AG04449 (cell line): ENCODE measurements around the gene USP54.

Source experiments
- CTCF ChIA-PET: fragments of 350-600 bp; formaldehyde crosslinking; extraction: SDS; loops from one replicate; lab custom pipeline; 2021; ENCODE audit warnings: antibody characterized with exemption; lab: Yijun Ruan, JAX
- POLR2A ChIA-PET: fragments of 400-600, 350-600 bp; formaldehyde crosslinking; extraction: SDS; loops from one replicate; lab custom pipeline; 2020; ENCODE audit warnings: antibody characterized with exemption, inconsistent platforms; lab: Yijun Ruan, JAX
- DNase-seq: peaks from one replicate; pipeline ENCODE4 v3.0.0-alpha.2; 2010; ENCODE audit warnings: low read depth, low spot score
- H3K4me3 ChIP-seq: 2 replicates; pipeline ENCODE4 v1.5.1; 2011; ENCODE audit warnings: low read depth, mild to moderate bottlenecking, control low read depth, low read length
- TF ChIP-seq, protein P1 (sequence below): IDR thresholded peaks from one replicate; pipeline ENCODE4 v1.5.1; 2011; ENCODE audit warnings: mild to moderate bottlenecking, moderate library complexity, low read length, control low read depth, inconsistent platforms; ENCODE audit not compliant: insufficient read depth; ENCODE audit errors: missing control alignments

The USP54 gene

DNA sequence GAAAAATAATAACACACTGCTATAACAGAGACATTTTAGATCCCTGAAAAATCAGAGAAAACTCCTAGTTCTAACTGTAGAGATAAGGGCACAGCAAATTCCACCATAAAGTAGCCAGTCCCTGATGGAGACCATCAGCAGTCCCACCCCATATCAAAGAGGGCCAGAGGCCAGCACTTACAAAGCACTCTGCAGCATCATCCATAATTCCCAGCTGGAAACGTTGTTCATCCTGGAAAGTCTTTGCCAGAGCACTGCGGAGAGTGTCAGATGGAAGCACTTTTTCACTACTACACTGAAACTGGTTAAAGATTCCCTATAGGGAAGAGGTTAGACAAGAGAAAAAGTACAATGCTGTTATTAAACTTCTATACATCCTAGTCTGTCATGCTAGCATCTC lies 45.8 kb downstream of the USP54 start:
- H3K4me3 ChIP-seq: no peak overlapping the region
- ChIA-PET POLR2A (no interaction called here), CTCF (interaction anchor here (1.3 kb wide), 2 partner anchors 16 to 99 kb away, joined by 3 to 9 read pairs; no protein-coding TSS in a partner anchor)
- TF ChIP-seq, protein P1, sequence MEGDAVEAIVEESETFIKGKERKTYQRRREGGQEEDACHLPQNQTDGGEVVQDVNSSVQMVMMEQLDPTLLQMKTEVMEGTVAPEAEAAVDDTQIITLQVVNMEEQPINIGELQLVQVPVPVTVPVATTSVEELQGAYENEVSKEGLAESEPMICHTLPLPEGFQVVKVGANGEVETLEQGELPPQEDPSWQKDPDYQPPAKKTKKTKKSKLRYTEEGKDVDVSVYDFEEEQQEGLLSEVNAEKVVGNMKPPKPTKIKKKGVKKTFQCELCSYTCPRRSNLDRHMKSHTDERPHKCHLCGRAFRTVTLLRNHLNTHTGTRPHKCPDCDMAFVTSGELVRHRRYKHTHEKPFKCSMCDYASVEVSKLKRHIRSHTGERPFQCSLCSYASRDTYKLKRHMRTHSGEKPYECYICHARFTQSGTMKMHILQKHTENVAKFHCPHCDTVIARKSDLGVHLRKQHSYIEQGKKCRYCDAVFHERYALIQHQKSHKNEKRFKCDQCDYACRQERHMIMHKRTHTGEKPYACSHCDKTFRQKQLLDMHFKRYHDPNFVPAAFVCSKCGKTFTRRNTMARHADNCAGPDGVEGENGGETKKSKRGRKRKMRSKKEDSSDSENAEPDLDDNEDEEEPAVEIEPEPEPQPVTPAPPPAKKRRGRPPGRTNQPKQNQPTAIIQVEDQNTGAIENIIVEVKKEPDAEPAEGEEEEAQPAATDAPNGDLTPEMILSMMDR: no peak
- DNase-seq: no peak

DNA sequence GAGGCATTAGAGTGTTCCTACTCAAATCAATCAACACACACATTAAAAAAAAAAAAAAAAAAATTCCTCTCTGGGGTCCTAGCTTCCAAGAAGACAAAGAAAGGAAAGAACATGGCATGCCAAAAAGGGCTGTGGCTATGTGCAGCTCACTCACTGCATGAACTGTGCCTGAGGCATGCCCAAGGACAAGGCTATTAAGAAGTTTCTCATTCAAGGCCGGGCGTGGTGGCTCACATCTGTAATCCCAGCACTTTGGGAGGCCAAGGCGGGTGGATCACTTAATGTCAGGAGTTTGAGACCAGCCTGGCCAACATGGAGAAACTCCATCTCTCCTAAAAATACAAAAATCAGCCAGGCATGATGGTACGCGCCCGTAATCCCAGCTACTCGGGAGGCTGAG lies 53.4 kb downstream of the USP54 start:
- no peak overlapping the region for H3K4me3 ChIP-seq
- no peak for DNase-seq
- POLR2A ChIA-PET: no interaction called here
- TF ChIP-seq, protein P1: no peak
- CTCF ChIA-PET: interaction anchor here (2.3 to 6.2 kb wide), 2 partner anchors 8 to 106 kb away, joined by 13 to 52 read pairs; no protein-coding TSS in a partner anchor

DNA sequence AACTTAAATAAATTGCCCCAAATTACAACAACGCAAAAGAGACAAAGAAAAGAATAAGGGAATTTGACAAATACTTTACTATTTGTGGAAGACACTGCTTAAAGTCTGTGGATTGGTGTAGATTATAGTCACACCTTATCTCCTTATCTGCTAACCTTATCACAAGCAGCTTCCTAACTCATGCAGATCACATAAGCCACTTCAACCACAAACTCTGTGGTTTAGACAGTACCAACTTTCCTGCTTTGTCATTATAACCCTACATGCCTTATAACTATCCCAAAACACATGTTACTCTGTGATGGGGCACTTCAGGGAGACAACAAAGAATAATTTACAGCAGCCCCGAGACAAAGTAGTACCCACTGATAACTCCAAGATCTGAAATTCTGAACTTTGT lies 53.9 kb downstream of the USP54 start:
- CTCF ChIA-PET: interaction anchor here (1.3 to 6.2 kb wide), 3 partner anchors 8 to 111 kb away, joined by 3 to 52 read pairs (median 13); no protein-coding TSS in a partner anchor
- DNase-seq: no peak
- POLR2A ChIA-PET: no interaction called here
- H3K4me3 ChIP-seq: no peak overlapping the region
- TF ChIP-seq, protein P1: no peak

DNA sequence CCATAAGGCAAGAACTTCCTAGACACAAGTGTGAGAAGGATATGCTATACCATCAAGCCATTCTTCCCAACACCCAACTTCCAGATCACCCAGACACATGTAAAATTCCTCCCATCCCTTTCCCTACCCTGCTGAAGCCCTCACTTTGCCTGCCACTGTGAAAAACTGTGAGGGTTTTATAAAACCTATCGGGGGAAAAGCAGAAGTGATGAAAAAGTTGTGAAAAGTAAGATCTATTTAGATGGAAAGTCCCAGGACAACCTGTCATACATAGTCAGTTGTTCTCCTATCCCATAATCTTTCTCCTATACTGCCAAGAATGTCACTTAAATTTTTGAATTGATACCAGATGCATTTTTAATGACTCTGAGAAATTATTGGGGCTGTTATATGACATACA lies 56.3 kb downstream of the USP54 start:
- H3K4me3 ChIP-seq: no peak overlapping the region
- POLR2A ChIA-PET: interaction anchor here (1.1 kb wide), 1 partner anchor 91 kb away, joined by 3 read pairs; no protein-coding TSS in a partner anchor
- DNase-seq: no peak
- CTCF ChIA-PET: interaction anchor here (6.2 kb wide), 1 partner anchor 109 kb away, joined by 52 read pairs; no protein-coding TSS in a partner anchor
- TF ChIP-seq, protein P1: no peak

DNA sequence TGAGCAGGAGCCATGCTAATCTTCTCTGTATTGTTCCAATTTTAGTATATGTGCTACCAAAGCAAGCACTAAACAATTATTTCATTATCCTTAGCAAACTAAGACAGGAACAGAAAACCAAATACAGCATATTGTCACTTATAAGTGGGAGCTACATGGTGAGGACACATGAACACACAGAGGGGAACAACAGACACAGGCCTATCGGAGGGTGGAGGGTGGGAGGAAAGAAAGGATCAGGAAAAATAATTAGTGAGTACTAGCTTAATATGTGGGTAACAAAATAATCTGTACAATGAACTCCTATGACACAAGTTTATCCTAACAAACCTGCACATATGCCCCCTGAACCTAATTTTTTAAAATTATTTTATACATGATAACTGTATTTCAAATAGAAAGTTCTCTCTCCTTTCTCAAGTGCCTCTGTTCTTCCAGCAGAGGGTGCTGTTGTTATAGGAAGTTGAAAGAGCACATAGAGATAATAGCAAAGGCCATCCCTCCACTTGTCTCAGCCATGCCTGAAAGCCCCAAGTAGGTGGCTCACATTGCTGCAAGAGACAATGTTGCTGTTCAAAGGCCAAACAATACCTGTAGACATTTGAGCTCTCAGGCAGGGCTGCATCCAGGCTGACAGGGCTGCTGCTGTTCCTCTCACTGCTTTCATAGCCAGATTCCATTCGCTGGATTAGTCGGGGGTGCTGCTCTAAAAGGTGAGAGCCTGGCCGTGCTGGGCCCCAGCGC lies 61.9 kb downstream of the USP54 start:
- TF ChIP-seq, protein P1: peak; percentile 61
- peak; percentile 47 for DNase-seq
- CTCF ChIA-PET: interaction anchor here (0.7 to 7.0 kb wide), 45 partner anchors 9 to 336 kb away, joined by 3 to 560 read pairs (median 4); partner anchors contain the start of genes MYOZ1 and USP54
- POLR2A ChIA-PET: no interaction called here
- H3K4me3 ChIP-seq: no peak overlapping the region

DNA sequence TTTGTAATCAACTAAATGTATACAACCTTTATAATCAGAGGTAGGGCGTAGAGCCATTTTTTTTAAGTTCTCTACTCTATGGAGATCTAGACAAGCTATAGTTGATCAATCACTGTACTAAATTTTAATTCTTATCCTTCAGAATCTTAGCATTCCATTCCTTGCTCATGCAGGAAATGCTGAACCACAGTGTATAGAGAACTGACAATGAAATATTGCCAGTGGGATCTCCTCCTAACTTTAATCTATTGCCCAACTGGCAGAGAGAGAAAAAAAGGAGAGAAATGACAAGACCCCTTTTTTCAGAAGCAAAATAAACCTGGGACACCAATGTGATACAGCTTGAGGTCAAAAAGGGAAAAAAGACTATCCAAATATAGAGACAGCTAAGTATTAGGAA lies 68.9 kb downstream of the USP54 start:
- TF ChIP-seq, protein P1: no peak
- CTCF ChIA-PET: interaction anchor here (6.2 kb wide), 1 partner anchor 122 kb away, joined by 61 read pairs; no protein-coding TSS in a partner anchor
- DNase-seq: no peak
- POLR2A ChIA-PET: no interaction called here
- H3K4me3 ChIP-seq: no peak overlapping the region
